ENCODE results near the gene PNMT. TPM values are rescaled to one million over a fixed set of nuclear protein-coding genes. Genes with fewer than 3 reads are reported as not detected.

PNMT gene
- total and polyA plus RNA-seq, 2 of the 13 experiments (the other 11 are each of a cell fraction or from before 2014, with no cell fraction given) = 0.25 TPM; not detected in 1

GRCh38 chr17:39687101-39687545 is 18.9 kb downstream of the PNMT start (continued):
- TF ChIP-seq EZH2 (conservative IDR thresholded peaks at IDR 0.05; ENCODE audit: low read depth, low read length) = no peak
- peak; percentile 50; the same call in 1 of the 2 replicates for TF ChIP-seq KAT7 (CRISPR knock-in tag; IDR thresholded peaks at IDR 0.05; ENCODE audit: borderline replicate concordance)
- no peak for TF ChIP-seq ZNF235 (CRISPR knock-in tag; IDR thresholded peaks at IDR 0.05; ENCODE audit: borderline replicate concordance)
- no peak for TF ChIP-seq GZF1 (CRISPR knock-in tag; IDR thresholded peaks at IDR 0.05)
- no peak for TF ChIP-seq ZNF367 (CRISPR knock-in tag; IDR thresholded peaks at IDR 0.05; ENCODE audit: borderline replicate concordance)
- no peak for TF ChIP-seq MTA3 (CRISPR knock-in tag; IDR thresholded peaks at IDR 0.05)
- TF ChIP-seq SETDB1 (CRISPR knock-in tag; IDR thresholded peaks at IDR 0.05; ENCODE audit: borderline replicate concordance) = no peak
- TF ChIP-seq SOX6 (IDR thresholded peaks at IDR 0.05) = no peak
- TF ChIP-seq SOX6 (CRISPR knock-in tag; IDR thresholded peaks at IDR 0.05) = peak; percentile 81
- TF ChIP-seq NFE2 (CRISPR knock-in tag; IDR thresholded peaks at IDR 0.05) = no peak
- 0 out of 2 replicates have a peak, but pooled peaks have one; percentile 29 for TF ChIP-seq IRX3 (CRISPR knock-in tag; IDR thresholded peaks at IDR 0.05; ENCODE audit: borderline replicate concordance, low read depth)
- TF ChIP-seq MAF1 (CRISPR knock-in tag; IDR thresholded peaks at IDR 0.05; ENCODE audit: borderline replicate concordance) = no peak
- no peak for TF ChIP-seq ZNF142 (CRISPR knock-in tag; IDR thresholded peaks at IDR 0.05)
- 0 out of 2 replicates have a peak, but pooled peaks have one; percentile 27 for TF ChIP-seq SMARCC2 (IDR thresholded peaks at IDR 0.05)
- no peak for TF ChIP-seq IRF1 (CRISPR knock-in tag; IDR thresholded peaks at IDR 0.05; ENCODE audit: low read depth)
- no peak for TF ChIP-seq ZBTB7A (CRISPR knock-in tag; IDR thresholded peaks at IDR 0.05)
- TF ChIP-seq NFKBIZ (CRISPR knock-in tag; IDR thresholded peaks at IDR 0.05) = peak; percentile 46; the same call in 1 of the 2 replicates
- peak; percentile 92 for TF ChIP-seq PAXIP1 (CRISPR knock-in tag; conservative IDR thresholded peaks at IDR 0.05)
- no peak for TF ChIP-seq ZNF781 (CRISPR knock-in tag; IDR thresholded peaks at IDR 0.05; ENCODE audit: borderline replicate concordance, not compliant biosample characterization)
- TF ChIP-seq ZNF34 (CRISPR knock-in tag; IDR thresholded peaks at IDR 0.05; ENCODE audit: borderline replicate concordance) = no peak
- TF ChIP-seq ZFY (CRISPR knock-in tag; IDR thresholded peaks at IDR 0.05) = no peak
- no peak for TF ChIP-seq SNAPC2 (CRISPR knock-in tag; IDR thresholded peaks at IDR 0.05)
